ENCODE results near the gene RPL22.
"Not testable (repeated sequence)": the region's sequence is repeated elsewhere in the genome, so short reads cannot be mapped to it uniquely, and the experiment has no call there.

RPL22 gene

GRCh38 chr1:6233376-6233775, 34.0 kb upstream of the RPL22 start:
- no peak for DNase-seq

- no peak for DNase-seq
Observed at GRCh38 chr1:6225651-6226050, 26.3 kb upstream of the RPL22 start.

GRCh38 chr1:6224718-6225117, 25.3 kb upstream of the RPL22 start:
- no peak for DNase-seq

GRCh38 chr1:6223617-6224016, 24.2 kb upstream of the RPL22 start:
- DNase-seq: no peak

- DNase-seq: no peak
Observed at GRCh38 chr1:6222636-6223035, 23.2 kb upstream of the RPL22 start.

- DNase-seq: no peak
Observed at GRCh38 chr1:6221210-6221784, 21.9 kb upstream of the RPL22 start.

- DNase-seq: no peak
Observed at GRCh38 chr1:6220236-6220635, 20.8 kb upstream of the RPL22 start.

GRCh38 chr1:6219641-6220040, 20.2 kb upstream of the RPL22 start:
- not testable (repeated sequence) for DNase-seq

GRCh38 chr1:6218375-6219164, 19.2 kb upstream of the RPL22 start:
- no peak for DNase-seq

GRCh38 chr1:6212193-6212959, 13.0 kb upstream of the RPL22 start:
- DNase-seq: no peak

- no peak for DNase-seq
Observed at GRCh38 chr1:6211731-6212130, 12.3 kb upstream of the RPL22 start.

GRCh38 chr1:6210591-6211355, 11.4 kb upstream of the RPL22 start:
- DNase-seq: no peak

GRCh38 chr1:6209661-6210580, 10.5 kb upstream of the RPL22 start:
- DNase-seq: no peak

GRCh38 chr1:6208723-6209660, 9.6 kb upstream of the RPL22 start:
- DNase-seq: no peak

GRCh38 chr1:6207921-6208320, 8.5 kb upstream of the RPL22 start:
- DNase-seq: no peak

- no peak for DNase-seq
Observed at GRCh38 chr1:6207075-6207885, 7.9 kb upstream of the RPL22 start.

GRCh38 chr1:6206520-6206855, 7.1 kb upstream of the RPL22 start:
- DNase-seq: no peak

- DNase-seq: peak; percentile 32
Observed at GRCh38 chr1:6205849-6206519, 6.6 kb upstream of the RPL22 start, which contains the start of gene RNF207. Gene RNF207 (plus strand): TSS chr1:6206119. CDS start chr1:6206536, 417 bp downstream.

GRCh38 chr1:6202256-6202655, 2.9 kb upstream of the RPL22 start:
- no peak for DNase-seq

Measured in activated CD4-positive, alpha-beta T cell treated with anti-CD3 and anti-CD28 coated beads for 1 hour (primary cell).